Psoas muscle (tissue), 8 donors: ENCODE measurements around the gene FYN. TPM values are rescaled to one million over a fixed set of nuclear protein-coding genes. Genes with fewer than 3 reads are reported as not detected.
A peak's percentile ranks its signal among the peaks of the same experiment; 100 is the strongest.

Experiments used
- ATAC-seq, 4 donors: fragments of 200-7000 bp; cut with Tn5 transposase; one replicate each; pipeline ENCODE4 v1.9.1; 2020; ENCODE audit warnings: moderate library complexity in 3 of 4, mild to moderate bottlenecking in 2 of 4
- DNase-seq, 2 donors: peaks; one replicate each; pipeline ENCODE4 v3.0.0-alpha.2; 2020
- H3K27ac ChIP-seq: fragments of 200-600 bp; one replicate; pipeline ENCODE4 v1.8.0; 2022
- H3K27me3 ChIP-seq, 3 donors: fragments of 200-600 bp in 1 of 3; one replicate each; pipeline versions ENCODE4 v1.6.1 to v1.8.0; 2013 to 2022; ENCODE audit warnings: low read length in 2 of 3, mild to moderate bottlenecking in 2 of 3, moderate library complexity in 1 of 3; ENCODE audit not compliant: insufficient read depth in 3 of 3
- H3K36me3 ChIP-seq, 2 donors: fragments of 200-600 bp in 1 of 2; one replicate each; pipeline versions ENCODE4 v1.6.1 to v1.8.0; 2013 to 2022; ENCODE audit warnings: low read depth in 1 of 2, mild to moderate bottlenecking in 1 of 2, moderate library complexity in 1 of 2; ENCODE audit not compliant: insufficient read depth in 1 of 2
- H3K4me1 ChIP-seq: fragments of 200-600 bp; one replicate; pipeline ENCODE4 v1.8.0; 2022
- H3K4me3 ChIP-seq: fragments of 200-600 bp; one replicate; pipeline ENCODE4 v1.8.0; 2022; ENCODE audit warnings: mild to moderate bottlenecking
- H3K9me3 ChIP-seq: fragments of 200-600 bp; one replicate; pipeline ENCODE4 v1.8.0; 2022
- CTCF ChIP-seq: fragments of 200-600 bp; IDR thresholded peaks from one replicate; pipeline ENCODE4 v1.8.0; 2022; ENCODE audit warnings: antibody characterized with exemption
- WGBS, 3 donors: extraction: QIAGEN DNeasy Blood & Tissue Kit; methylation state at CpG; one replicate each; pipeline versions ENCODE4 v1.1.6 to v1.1.7; 2013; 5-methylcytosine and 5-hydroxymethylcytosine counted together
- intact Hi-C, 2 donors: fragments of 100-400 bp; cut with DNase I; formaldehyde crosslinking; loops; one replicate each; pipeline versions ENCODE4 v1.11.0 to v1.14.2; 2022
- polyA plus RNA-seq, 3 donors: library from polyadenylated mRNA; stranded (reverse); fragments of 200-250 nt; gene quantifications; one replicate each; pipeline ENCODE4 v1.2.3, GENCODE V29; 2013
- total RNA-seq, 4 donors: library from RNA; stranded (reverse); fragmentation: NEBNext Ultra II Directional in 2 of 4; extraction: Animal tissue kit (Norgen Biotek cat#: 25700) in 2 of 4; gene quantifications; one replicate each; pipeline versions ENCODE4 v1.2.1 to v1.2.4, GENCODE V29; 2021 to 2023
- donor health status: healthy with polysubstance abuse.
- donor health status: DM: no; HTN: no; CAD: no; lungs with moderate emphysema.
- donor health status: Bipolar disorder and iron deficiency.
- donor health status: healthy.
- donor health status: DM: yes; HTN: yes; CAD: no.
- donor health status: DM: no; HTN: no; CAD: no.
- donor health status: DM: no; HTN: no; CAD: no.
- donor health status: DM: yes; HTN: yes; CAD: no.

Gene FYN
- total and polyA plus RNA-seq, 7 donors: 7.1 to 27.8 (median 12.3) TPM

GRCh38 chr6:111782192-111782809 lies 91.0 kb downstream of the FYN start:
- H3K4me1 ChIP-seq: peaks cover 11% of the 10 kb centered on the region
- H3K27ac ChIP-seq: no peak overlapping the region
- ATAC-seq: no peak
- no peaks in the 10 kb centered on the region for H3K9me3 ChIP-seq
- H3K36me3 ChIP-seq: no peaks in the 10 kb centered on the region
- WGBS, 3 donors: 93 to 98% (median 96%) methylated on average over 5 of the region's 5 CpGs
- no peak overlapping the region for H3K4me3 ChIP-seq
- no peak for DNase-seq
- intact Hi-C loops: loop anchor here in 1 of 2 donors (5.0 kb wide), 1 partner anchor 90 kb away; the partner anchor contains the start of gene FYN
- peaks cover 0 to 2% (median 0%) of the 10 kb centered on the region in 3 donors for H3K27me3 ChIP-seq
- TF ChIP-seq CTCF: no peak

- no peak for TF ChIP-seq CTCF
- peak; percentile 62 to 83 (median 72) for ATAC-seq
- WGBS, 3 donors: 48 to 53% (median 50%) methylated on average over 11 of the region's 11 CpGs
- no peak overlapping the region for H3K4me3 ChIP-seq
- DNase-seq: no peak
- no peak overlapping the region for H3K27ac ChIP-seq
- H3K9me3 ChIP-seq: no peaks in the 10 kb centered on the region
- intact Hi-C loops: loop anchor here in 1 of 2 donors (5.0 kb wide), 1 partner anchor 91 kb away; the partner anchor contains the start of gene FYN
- H3K27me3 ChIP-seq: peaks cover 0 to 2% (median 0%) of the 10 kb centered on the region in 3 donors
- H3K36me3 ChIP-seq: no peaks in the 10 kb centered on the region
- peaks cover 11% of the 10 kb centered on the region for H3K4me1 ChIP-seq
Observed at GRCh38 chr6:111781041-111781708, 92.1 kb downstream of the FYN start.

- TF ChIP-seq CTCF: no peak
- no peak for DNase-seq
- H3K4me1 ChIP-seq: peaks cover 11% of the 10 kb centered on the region
- WGBS, 3 donors: 67 to 75% (median 70%) methylated on average over 5 of the region's 5 CpGs
- no peak overlapping the region for H3K27ac ChIP-seq
- intact Hi-C loops: loop anchor here in 1 of 2 donors (5.0 kb wide), 1 partner anchor 92 kb away; the partner anchor contains the start of gene FYN
- peaks cover 0 to 2% (median 0%) of the 10 kb centered on the region in 3 donors for H3K27me3 ChIP-seq
- H3K9me3 ChIP-seq: no peaks in the 10 kb centered on the region
- no peak overlapping the region for H3K4me3 ChIP-seq
- no peak for ATAC-seq
- no peaks in the 10 kb centered on the region for H3K36me3 ChIP-seq
Observed at GRCh38 chr6:111780393-111780792, 92.9 kb downstream of the FYN start.

- Histone ChIP-seq H3K36me3 (no peaks in the 10 kb centered on the region), H3K4me1 (peaks cover 7% of the 10 kb centered on the region), H3K27ac (no peak overlapping the region), H3K27me3 (peaks cover 0 to 2% (median 0%) of the 10 kb centered on the region in 3 donors), H3K9me3 (no peaks in the 10 kb centered on the region), H3K4me3 (no peak overlapping the region)
- TF ChIP-seq CTCF: no peak
- intact Hi-C loops: loop anchor here in 1 of 2 donors (5.0 kb wide), 1 partner anchor 93 kb away; the partner anchor contains the start of gene FYN
- 94 to 100% (median 94%) methylated on average over 2 of the region's 2 CpGs for WGBS, 3 donors
- DNase-seq: no peak
- ATAC-seq: no peak
Observed at GRCh38 chr6:111779660-111780059, 93.6 kb downstream of the FYN start.
